ENCODE data around the gene SLC7A7. TPM values are rescaled to one million over a fixed set of nuclear protein-coding genes. Genes with fewer than 3 reads are reported as not detected.
A peak's percentile ranks its signal among the peaks of the same experiment; 100 is the strongest.
"Not testable (repeated sequence)": the region's sequence is repeated elsewhere in the genome, so short reads cannot be mapped to it uniquely, and the experiment has no call there.

Gene SLC7A7
- total RNA-seq, 6 experiments from 2014 or later, result 6.2 to 11.4 (median 7.3) TPM

DNA sequence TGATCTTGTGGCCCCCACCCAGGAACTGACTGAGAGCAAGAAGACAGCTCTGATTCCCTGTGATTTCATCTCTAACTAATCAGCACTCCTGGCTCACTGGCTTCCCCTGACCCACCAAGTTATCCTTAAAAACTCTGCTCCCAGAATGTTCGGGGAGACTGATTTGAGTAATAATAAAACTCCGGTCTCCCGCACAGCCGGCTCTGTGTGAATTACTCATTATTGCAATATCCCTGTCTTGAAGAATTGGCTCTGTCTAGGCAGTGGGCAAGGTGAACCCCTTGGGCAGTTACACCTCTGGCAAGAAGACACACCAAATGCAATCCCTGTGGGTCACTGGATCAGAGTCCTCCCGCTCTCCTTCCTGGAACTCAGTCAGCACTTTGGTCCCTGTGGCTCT is 21.3 kb downstream of the SLC7A7 start:
- H3K27me3 ChIP-seq, result no peaks in the 10 kb centered on the region
- no peak for ATAC-seq
- no peaks in the 10 kb centered on the region for H3K36me3 ChIP-seq
- intact Hi-C loops (cut with DNase I), result no loop called here
- WGBS (ENCODE audit: insufficient coverage, low coverage, low lambda C conversion rate, missing lambda C conversion rate), result 0% methylated on average over 1 of the region's 5 CpGs
- no peak overlapping the region for H3K27ac ChIP-seq
- no peak overlapping the region for H3K4me3 ChIP-seq
- H3K9me3 ChIP-seq, result no peaks in the 10 kb centered on the region
- peaks cover 0 to 5% (median 0%) of the 10 kb centered on the region in 4 donors for H3K4me1 ChIP-seq
- TF ChIP-seq, protein P1, sequence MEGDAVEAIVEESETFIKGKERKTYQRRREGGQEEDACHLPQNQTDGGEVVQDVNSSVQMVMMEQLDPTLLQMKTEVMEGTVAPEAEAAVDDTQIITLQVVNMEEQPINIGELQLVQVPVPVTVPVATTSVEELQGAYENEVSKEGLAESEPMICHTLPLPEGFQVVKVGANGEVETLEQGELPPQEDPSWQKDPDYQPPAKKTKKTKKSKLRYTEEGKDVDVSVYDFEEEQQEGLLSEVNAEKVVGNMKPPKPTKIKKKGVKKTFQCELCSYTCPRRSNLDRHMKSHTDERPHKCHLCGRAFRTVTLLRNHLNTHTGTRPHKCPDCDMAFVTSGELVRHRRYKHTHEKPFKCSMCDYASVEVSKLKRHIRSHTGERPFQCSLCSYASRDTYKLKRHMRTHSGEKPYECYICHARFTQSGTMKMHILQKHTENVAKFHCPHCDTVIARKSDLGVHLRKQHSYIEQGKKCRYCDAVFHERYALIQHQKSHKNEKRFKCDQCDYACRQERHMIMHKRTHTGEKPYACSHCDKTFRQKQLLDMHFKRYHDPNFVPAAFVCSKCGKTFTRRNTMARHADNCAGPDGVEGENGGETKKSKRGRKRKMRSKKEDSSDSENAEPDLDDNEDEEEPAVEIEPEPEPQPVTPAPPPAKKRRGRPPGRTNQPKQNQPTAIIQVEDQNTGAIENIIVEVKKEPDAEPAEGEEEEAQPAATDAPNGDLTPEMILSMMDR (IDR thresholded peaks at IDR 0.05), result no peak
- TF ChIP-seq POLR2A (IDR thresholded peaks at IDR 0.05), result no peak
- no peak for DNase-seq

DNA sequence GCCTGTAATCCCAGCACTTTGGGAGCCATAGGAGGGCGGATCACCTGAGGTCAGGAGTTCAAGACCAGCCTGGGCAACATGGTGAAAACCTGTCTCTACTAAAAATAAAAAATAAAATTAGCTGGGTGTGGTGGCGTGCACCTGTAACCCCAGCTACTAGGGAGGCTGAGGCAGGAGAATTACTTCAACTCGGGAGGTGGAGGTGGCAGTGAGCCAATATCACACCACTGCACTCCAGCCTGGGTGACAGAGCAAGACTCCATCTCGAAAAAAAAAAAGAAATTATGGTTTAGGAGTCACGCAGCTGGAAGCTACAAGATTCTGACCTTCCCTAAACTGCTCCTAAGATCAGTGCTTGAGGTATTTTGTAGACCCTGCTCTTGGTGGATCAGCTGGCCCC is 21.7 kb downstream of the SLC7A7 start:
- 61% methylated on average over 5 of the region's 5 CpGs for WGBS (ENCODE audit: insufficient coverage, low coverage, low lambda C conversion rate, missing lambda C conversion rate)
- H3K4me3 ChIP-seq; H3K4me1 ChIP-seq; ATAC-seq; intact Hi-C loops (cut with DNase I); H3K27ac ChIP-seq; DNase-seq; H3K36me3 ChIP-seq; H3K27me3 ChIP-seq; H3K9me3 ChIP-seq: not testable (repeated sequence)

DNA sequence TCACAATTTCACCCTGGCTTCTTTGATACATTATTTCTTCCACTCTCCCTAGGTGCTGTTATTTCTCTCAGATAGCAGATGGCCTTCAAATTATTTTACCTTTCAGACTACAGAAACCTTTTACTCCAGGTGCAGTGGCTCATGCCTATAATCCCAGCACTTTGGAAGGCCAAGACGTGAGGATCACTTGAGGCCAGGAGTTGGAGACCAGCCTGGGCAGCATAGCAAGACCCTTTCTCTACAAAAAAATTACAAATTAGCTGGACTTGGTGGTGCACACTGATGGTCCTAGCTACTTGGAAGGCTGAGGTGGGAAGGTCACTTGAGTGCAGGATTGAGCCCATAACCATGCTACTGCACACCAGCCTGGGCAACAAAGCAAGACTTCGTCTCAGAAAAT is 23.1 kb downstream of the SLC7A7 start:
- Histone ChIP-seq H3K4me3 (no peak overlapping the region), H3K27me3 (no peaks in the 10 kb centered on the region), H3K9me3 (no peaks in the 10 kb centered on the region), H3K36me3 (no peaks in the 10 kb centered on the region), H3K27ac (no peak overlapping the region), H3K4me1 (peaks cover 0 to 5% (median 0%) of the 10 kb centered on the region in 4 donors)
- no peak for ATAC-seq
- TF ChIP-seq POLR2A (IDR thresholded peaks at IDR 0.05), result no peak
- TF ChIP-seq, protein P1 (IDR thresholded peaks at IDR 0.05), result no peak
- intact Hi-C loops (cut with DNase I), result no loop called here
- DNase-seq, result no peak
- WGBS (ENCODE audit: insufficient coverage, low coverage, low lambda C conversion rate, missing lambda C conversion rate), result 88% methylated on average over 2 of the region's 2 CpGs

DNA sequence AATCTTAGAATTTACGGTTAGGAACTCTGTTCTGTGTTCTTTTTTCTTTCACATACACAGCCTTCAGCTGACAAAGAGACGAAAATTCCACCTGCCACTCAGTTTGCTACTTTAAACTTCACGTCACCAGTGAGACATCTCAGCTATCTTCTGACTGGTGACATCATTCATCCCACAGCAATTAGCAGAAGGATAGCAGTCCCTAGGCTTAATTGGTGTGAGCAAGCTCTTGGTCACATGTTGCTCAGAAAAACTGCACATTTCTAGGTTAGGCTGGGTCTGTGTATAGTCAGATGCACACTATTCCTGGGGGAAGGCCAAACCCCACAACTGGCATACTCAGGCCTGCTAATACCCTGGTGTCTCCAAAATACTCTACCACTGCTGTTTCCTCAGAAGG is 23.9 kb downstream of the SLC7A7 start:
- H3K4me1 ChIP-seq, result no peaks in the 10 kb centered on the region
- ATAC-seq (peak in 1 of 4 donors; percentile 53), DNase-seq (no peak)
- no peaks in the 10 kb centered on the region for H3K27me3 ChIP-seq
- no peak overlapping the region for H3K27ac ChIP-seq
- TF ChIP-seq, protein P1 (IDR thresholded peaks at IDR 0.05), result no peak
- TF ChIP-seq POLR2A (IDR thresholded peaks at IDR 0.05), result no peak
- H3K36me3 ChIP-seq, result no peaks in the 10 kb centered on the region
- no peaks in the 10 kb centered on the region for H3K9me3 ChIP-seq
- WGBS (ENCODE audit: insufficient coverage, low coverage, low lambda C conversion rate, missing lambda C conversion rate), result 71% methylated on average over 3 of the region's 3 CpGs
- no peak overlapping the region for H3K4me3 ChIP-seq
- intact Hi-C loops (cut with DNase I), result no loop called here

DNA sequence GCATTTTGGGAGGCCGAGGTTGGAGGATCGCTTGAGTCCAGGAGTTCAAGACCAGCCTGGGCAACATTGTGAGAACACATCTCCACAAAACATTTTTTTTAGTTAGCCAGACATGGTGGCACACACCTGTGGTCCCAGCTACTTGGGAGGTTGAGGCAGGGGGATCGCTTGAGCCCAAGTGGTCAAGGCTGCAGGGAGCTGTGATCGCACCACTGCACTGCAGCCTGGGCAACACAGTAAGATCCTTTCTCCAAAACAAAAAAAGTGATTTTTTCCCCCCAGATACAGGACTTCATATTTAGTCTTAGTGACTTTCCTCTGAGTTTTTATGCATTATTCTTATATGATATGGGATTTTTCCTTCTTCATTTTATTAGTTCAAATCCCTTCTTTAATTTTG is 28.6 kb downstream of the SLC7A7 start:
- intact Hi-C loops (cut with DNase I), result no loop called here
- no peak overlapping the region for H3K4me3 ChIP-seq
- H3K27me3 ChIP-seq, result no peaks in the 10 kb centered on the region
- DNase-seq (no peak), ATAC-seq (no peak)
- H3K9me3 ChIP-seq, result no peaks in the 10 kb centered on the region
- no peak overlapping the region for H3K27ac ChIP-seq
- H3K36me3 ChIP-seq, result no peaks in the 10 kb centered on the region
- no peak for TF ChIP-seq POLR2A (IDR thresholded peaks at IDR 0.05)
- TF ChIP-seq, protein P1 (IDR thresholded peaks at IDR 0.05), result no peak
- WGBS (ENCODE audit: insufficient coverage, low coverage, low lambda C conversion rate, missing lambda C conversion rate), result 89% methylated on average over 4 of the region's 4 CpGs
- H3K4me1 ChIP-seq, result no peaks in the 10 kb centered on the region

Measured in right lobe of liver (tissue), 6 donors.